NCI-H2107 treated with DMSO at 0.1 percent for 48 hours (cell line): Measurements from ENCODE around the gene GRPEL1.

ENCODE experiments used
- DNase-seq: peaks from one replicate; lab custom pipeline; 2025; ENCODE audit not compliant: unreplicated experiment; lab: John Stamatoyannopoulos, UW

GRPEL1 gene

DNA sequence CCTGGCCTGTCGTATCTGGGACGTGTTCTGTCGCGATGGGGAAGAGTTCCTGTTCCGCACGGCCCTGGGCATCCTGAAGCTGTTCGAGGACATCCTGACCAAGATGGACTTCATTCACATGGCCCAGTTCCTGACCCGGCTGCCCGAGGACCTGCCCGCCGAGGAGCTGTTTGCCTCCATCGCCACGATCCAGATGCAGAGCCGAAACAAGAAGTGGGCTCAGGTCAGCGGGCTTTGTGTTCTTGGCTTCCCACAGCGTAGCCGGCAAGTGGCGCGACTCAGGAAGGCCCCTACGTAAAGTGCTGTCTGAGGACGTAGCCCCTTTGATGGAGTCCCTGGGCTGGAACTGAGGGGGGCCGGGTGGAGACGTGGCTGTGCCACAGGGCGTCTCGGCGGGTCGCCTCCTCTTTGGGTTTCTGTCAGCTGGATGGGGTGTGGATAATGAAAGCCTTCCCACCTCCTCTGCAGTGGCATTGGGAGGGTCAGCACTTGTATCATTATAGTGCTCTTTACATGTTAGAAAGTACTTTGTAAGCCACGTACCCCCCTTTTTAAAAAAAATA is 42.7 kb downstream of the GRPEL1 start:
- no peak for DNase-seq

DNA sequence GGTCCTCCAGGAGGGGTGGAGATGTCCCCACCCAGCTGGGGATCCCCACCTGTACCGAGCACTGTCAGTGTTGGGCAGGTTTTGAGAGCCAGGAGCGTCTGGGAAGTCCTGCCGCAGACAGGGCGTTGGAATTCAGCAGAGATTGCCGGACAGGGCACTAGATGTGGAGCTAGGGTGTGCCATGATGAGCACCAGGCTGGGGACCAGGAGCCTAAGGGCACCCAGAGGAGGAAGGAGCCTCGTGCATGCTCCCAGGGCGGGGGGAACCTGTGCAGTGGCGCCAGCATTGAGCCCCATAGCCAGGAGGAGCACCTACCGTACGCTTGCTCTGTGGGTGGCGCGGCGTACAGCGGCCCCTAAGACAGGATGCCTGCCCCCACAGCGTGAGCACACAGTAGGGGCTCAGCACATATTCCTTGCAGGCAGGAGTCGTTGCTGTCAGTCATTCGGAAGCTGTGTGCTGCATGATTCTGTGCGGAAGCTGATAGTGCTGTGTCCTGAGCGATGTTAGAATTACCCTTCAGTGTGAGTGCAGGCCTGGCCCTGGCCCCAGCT is 43.5 kb downstream of the GRPEL1 start:
- no peak for DNase-seq

DNA sequence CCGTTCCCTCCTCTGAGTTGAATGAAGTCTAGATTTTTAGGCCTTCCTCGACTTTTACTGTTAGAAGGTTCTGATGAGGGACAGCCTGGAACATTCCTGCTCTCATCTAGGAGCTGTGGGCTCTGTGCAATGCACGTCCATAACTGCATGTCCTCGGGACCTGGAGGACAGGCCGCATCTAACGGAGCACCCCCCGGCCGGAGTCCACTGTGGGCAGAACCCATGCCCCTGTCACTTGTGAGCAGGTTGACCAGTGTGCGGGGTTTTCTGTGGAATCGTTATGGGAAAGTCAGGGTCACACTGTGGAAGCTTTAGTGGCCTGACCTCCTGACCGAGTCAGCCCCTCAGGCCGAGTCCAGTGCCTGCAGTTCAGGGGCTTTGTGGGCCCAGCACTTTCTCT is 44.0 kb downstream of the GRPEL1 start:
- no peak for DNase-seq

DNA sequence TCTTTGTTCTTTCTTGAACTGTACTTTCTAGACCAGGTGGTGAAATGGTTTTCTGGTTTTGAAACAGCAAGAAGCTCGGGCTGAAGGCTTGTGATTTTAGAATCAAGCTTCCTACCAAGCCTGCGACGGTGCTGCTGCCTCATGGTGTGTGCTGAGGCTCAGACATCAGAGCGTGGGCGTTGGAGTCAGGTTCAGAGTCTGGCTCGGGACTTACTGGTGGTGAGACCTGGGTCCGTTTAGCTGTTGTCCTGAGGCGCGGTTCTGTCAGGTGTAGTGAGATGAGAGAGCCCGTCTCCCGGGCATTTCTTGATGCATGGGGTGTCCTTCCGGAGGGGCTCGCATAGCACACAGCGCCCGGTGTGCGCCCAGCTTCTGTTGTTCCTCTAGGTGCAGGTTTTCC is 44.4 kb downstream of the GRPEL1 start:
- no peak for DNase-seq

DNA sequence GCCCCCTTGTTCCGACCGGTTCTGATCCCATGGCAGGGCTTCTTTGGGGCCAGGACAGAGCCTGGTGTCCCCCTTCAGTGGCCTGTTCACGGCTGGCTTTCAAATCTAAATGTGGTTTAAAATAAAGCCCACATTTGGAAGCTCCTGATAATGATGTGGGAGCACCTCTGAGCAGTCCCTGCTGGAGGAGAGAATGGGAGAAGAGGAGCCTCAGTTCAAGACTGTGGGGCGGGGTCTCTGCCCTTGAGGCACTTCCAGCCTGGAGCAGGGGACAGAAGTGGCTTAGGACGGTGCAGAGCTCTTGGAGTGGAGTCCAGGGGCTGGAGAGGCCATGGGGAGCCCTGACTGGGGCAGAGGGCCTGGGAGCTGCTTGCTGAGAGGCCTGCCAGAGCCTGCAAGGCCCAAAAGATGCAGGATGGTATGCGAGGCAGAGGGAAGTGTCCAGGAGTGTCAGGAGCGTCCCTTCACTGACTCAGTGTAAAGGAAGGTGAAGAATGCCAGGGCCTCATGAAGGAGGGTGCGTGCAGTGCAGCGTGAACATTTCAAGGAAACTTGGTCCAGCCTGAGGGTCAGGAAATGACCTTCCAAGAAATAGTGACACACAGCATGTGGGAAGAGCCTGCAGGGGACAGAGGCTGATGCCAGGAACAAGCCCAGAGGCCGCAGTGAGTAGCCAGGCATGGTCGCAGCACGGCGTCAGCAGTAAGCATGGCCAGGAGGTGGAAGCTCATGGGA is 45.8 kb downstream of the GRPEL1 start:
- no peak for DNase-seq

DNA sequence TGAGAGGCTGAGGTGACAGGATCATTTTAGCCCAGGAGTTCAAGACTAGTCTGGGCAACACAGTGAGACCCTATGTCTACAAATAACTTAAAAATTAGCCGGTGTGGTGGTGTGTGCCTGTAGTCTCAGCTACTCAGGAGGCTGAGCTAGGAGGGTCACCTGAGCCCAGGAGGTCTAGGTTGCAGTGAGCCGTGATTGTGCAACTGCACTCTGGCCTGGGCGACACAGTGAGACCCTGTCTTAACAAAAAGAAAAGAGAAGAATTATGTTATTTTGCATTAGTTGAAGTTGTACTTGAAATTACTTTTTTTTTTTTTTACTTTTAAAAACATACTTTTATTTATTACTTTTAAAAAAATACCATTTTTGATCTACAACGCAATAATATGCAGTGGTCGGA is 46.5 kb downstream of the GRPEL1 start:
- DNase-seq: no peak

DNA sequence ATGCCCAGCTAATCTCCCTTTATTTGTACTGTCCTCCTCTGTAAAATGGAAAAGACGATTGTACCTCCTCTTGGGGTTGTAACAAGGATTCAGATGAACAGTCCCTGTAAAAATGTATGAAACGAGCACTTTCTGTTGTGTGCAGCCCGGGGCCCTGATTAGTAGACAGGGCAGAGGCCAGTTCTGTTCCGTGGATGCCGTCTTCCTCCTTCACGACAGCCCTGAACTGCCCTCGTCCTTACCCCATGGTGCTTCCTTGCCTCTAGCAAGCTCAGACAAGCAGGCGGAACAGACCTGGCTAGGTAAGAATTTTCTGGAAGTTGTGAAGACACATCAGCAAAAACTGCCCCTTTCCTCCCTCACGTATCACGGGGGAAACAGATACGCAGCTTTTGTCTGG is 47.0 kb downstream of the GRPEL1 start:
- DNase-seq: no peak

DNA sequence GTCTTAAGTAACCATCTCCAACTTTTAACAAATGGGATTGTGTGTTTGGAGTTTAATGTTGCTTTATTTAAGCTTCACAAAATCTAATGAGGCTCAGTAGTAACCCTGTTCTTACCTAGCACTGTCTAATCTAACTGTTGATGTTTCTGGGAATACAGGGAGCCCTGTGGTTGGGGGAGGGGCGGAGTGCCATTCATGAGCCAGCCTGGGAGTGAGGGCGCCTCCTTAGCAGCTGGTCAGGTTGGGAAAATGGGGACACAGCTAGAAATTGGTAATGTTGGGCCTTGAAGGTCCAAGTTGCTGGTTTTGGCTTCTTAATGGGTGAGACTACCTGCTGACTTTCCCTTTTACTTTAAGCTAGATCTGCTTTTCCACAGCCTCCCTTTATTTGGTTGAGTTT is 47.6 kb downstream of the GRPEL1 start:
- no peak for DNase-seq

DNA sequence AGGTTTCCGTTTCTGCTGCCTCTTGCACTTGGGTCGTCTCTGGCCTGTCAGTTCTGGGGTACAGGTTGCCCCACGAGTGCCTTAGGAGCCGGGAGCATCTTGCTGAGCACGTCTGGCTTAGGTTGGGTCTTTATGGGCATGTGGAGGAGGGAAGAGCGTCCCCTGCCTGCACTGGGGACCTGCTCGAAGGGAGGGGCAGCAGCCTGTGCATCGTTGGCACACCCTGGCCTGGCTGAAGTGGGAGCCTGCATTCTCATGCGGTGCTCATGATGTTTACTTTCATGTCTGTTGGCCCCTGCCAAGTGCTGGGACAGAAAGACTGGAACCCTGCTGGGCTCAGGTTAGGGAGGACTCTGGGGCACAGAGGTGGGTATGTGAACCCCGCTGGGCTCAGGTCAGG is 48.5 kb downstream of the GRPEL1 start:
- no peak for DNase-seq

DNA sequence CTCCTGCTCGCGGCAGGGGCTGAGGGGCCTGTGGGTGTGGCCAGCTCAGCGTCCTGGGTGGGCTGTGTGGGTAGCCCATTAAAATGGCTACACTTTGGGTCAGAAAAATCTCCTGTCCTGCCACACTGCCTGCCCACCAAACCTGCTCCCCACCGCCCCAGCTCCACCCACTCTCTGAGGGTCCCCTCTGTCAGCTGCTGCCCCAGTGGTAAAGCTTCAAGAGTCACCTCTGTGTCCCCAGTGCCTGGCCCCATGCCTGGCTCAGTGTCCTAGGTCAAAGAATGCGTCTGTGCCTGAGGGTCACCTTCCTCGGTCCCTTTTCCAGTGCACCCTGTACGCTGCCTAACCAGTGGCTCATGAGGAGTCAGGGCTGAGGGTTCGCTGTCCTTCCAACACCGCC is 49.6 kb downstream of the GRPEL1 start:
- no peak for DNase-seq

DNA sequence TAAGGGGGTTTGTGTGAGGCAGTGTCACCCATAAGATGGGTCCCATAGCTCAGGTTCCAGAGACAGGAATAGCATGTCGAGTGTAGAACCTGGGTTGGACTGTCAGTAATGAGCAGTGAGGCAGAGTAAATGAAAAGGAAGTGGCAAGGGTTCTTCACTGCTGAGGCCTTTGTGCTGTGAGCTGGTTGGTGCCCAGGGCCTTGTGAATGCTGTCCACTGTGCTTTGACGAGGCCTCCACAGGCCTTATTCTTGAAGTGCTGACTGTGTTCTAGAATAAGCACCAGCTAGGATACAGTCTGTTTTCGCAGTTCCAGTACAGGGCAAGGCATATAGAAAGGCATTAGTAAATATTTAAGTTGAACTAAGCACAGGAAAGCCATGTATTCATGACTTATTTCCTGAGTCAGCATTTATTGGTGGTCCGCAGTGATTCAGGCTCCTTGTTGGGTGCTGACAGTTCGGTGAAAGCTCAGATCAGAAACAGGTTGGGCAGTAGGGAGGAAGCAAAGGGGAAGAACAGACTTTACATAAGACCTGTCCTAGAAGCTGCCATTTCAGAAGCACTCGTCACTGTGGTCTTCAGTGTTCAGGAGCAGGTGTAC is 50.3 kb downstream of the GRPEL1 start:
- DNase-seq: no peak

DNA sequence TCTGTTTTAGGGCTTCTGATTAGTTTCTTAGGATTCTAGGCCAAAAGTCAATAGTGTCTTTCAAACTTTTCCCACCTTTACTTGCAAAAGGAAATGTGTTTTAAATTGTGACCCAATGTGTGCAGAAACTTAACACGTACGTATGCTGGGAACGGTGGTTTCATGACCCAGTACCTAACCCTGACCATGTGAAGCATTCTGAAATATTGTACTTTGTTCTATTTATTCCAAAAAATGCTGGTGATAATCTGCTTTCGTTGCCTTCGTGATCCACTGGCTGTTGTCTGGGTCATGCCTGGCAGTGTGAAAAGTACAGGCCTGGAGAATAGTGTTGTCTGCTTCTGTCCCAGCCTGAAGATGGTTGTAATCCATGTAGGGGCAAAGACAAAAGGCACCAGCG is 51.4 kb downstream of the GRPEL1 start:
- DNase-seq: no peak

DNA sequence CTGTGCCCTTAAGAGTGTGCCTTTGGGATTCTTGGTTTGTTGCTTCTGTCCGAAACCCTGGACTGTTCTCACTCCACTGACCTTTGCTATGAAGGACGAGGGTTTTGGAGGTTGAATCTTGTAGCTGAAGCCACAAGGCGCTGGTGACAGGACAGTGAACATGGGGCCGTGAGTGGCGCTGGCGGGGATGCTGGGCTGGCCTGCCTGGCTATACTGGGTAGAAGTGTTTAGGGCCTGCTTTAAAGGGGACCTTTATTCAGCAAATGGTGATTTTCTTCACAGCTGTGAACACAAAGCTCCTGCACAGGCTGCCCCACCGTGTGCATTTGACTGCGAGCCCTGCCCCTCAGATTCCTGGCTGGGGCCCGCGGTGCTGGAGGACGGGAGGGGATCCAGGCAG is 51.8 kb downstream of the GRPEL1 start:
- no peak for DNase-seq

DNA sequence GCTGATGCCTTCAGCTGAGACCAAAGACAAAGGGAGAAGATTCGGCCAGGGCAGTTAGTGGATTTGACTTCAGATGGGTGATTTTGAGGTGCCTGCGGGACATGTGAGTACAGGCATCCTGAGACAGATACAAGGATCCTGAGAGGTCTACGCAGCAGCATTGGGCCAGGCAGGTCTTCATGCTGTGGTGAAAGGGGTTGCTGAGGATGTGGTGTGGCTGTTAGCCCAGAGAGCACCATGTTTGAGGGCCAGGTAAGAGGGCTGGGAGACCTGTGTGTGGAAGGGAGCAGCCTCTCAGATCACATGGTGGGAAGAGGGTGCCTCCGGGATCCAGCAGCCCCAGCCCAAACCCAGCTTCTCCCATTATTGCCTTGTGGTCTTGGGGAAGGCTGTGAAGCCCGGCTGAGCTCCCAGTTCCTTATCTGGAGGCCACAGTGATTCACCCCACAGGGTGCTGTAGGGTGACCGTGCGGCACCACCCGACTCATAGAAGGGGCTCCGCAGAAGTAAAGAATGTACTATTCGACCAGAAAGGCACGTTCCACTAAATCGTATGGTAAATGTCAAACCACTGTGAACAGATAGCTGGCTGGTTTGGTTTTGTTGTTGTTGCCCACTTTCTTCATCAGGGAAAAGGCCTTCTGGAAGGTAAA is 52.4 kb downstream of the GRPEL1 start:
- DNase-seq: no peak

DNA sequence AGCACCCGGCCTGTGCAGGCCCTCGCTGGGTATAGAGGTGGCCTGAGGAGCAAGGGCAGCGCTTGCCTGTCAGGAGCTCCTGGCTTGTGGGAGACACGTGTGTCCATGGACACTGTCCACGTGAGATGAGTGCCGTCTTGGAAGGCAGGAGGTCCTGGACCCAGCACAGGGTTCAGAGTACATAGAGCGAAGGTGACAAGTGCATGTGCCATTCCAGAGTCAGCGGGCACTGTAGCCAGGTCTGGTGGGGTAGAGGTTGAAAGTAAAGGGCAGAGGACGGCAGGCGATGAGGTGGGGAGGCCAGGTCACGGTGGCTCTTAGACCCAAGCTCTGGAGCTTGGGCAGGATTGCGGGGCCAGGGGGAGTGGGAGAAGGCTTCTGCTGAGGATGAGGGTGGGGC is 53.0 kb downstream of the GRPEL1 start:
- DNase-seq: no peak

DNA sequence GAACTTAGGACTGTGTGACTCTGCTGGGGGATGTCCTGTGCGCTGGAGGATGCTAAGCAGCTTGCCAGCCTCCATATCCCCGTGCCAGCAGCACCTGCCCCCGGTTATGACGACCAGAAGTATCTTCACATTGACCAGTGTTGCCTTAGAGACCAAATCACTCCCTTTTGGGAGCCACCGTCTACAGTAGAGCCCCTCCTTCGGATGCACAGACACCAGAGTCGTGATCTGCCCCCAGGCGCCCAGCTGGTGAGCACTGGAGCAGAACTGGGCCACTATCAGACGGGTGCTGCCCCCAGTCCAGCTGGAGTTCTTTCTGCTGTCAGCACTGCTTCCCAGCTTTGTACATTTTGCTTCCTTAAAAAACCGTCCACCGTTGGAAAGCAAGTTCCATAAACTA is 54.7 kb downstream of the GRPEL1 start:
- DNase-seq: no peak

DNA sequence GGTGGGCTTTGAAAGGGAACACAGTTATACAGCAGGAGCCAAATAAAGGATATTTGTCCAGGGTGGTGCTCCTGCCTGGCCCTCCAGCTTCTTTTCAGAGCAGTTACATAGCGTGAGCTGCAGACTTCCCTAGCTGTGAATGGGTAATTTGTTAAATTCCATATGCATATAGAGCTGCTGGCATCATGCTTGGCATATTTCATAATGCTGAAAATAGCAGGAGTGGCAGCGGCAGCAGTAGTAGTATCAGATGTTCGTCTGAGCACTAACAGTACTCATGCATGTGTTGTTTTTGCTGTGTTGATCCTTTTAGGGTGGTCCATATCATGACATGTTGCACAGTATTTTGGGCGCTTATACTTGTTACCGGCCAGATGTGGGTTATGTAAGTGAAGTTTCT is 58.3 kb downstream of the GRPEL1 start:
- DNase-seq: no peak
